B cell (primary cell): ENCODE results near the gene ADPRM. TPM values are rescaled to one million over a fixed set of nuclear protein-coding genes. Genes with fewer than 3 reads are reported as not detected.

Experiments used
- ATAC-seq: fragments of 200-7000 bp; cut with Tn5 transposase; one replicate; pipeline ENCODE4 v1.10.0; 2021; ENCODE audit warnings: low read depth, mild to moderate bottlenecking, moderate number of reproducible peaks, moderate library complexity
- CTCF ChIA-PET: fragments of 350-600 bp; sonication (Branson Sonifier 250); formaldehyde crosslinking; loops from one replicate; lab custom pipeline; 2021; ENCODE audit warnings: antibody characterized with exemption, inconsistent platforms; lab: Charles Lee
- POLR2A ChIA-PET: fragments of 350-600 bp; sonication (Branson Sonifier 250); formaldehyde crosslinking; loops from one replicate; lab custom pipeline; 2021; ENCODE audit warnings: antibody characterized with exemption; lab: Charles Lee
- DNase-seq: peaks from one replicate; pipeline ENCODE4 v3.0.0; 2013
- H2AFZ ChIP-seq: 2 replicates; pipeline ENCODE4 v1.6.1; 2012; ENCODE audit warnings: mild to moderate bottlenecking, low read depth, low read length; ENCODE audit not compliant: insufficient read depth, poor library complexity, severe bottlenecking
- H3K27ac ChIP-seq, 2 donors: 1 replicate in 1 of 2; 2 replicates in 1 of 2; pipeline ENCODE4 v1.5.1; 2012 to 2013; ENCODE audit warnings: low read length in 2 of 2, mild to moderate bottlenecking in 2 of 2, moderate library complexity in 1 of 2
- H3K27me3 ChIP-seq, 4 experiments: fragments of 200-600 bp in 1 of 4; sonication (generic) in 1 of 4; replicated peaks in 1 of 4; 1 replicate in 2 of 4; 2 replicates in 2 of 4; pipeline versions ENCODE4 v1.6.1 to v1.7.0; 2013 to 2016; ENCODE audit warnings: low read length in 3 of 4, mild to moderate bottlenecking in 2 of 4, mixed read lengths in 1 of 4, moderate library complexity in 1 of 4; ENCODE audit not compliant: insufficient read depth in 4 of 4, control insufficient read depth in 3 of 4; ENCODE audit errors: control extremely low read depth in 1 of 4
- H3K36me3 ChIP-seq, 2 experiments: replicated peaks in 1 of 2; 1 replicate in 1 of 2; 2 replicates in 1 of 2; pipeline versions ENCODE4 v1.6.1 to v1.7.1; 2013; ENCODE audit warnings: low read length in 1 of 2; ENCODE audit not compliant: insufficient read depth in 2 of 2, control insufficient read depth in 1 of 2; ENCODE audit errors: control extremely low read depth in 1 of 2, extremely low read depth in 1 of 2
- H3K4me1 ChIP-seq, 2 donors: fragments of 200-600 bp in 1 of 2; sonication (generic) in 1 of 2; 1 replicate in 1 of 2; 2 replicates in 1 of 2; pipeline versions ENCODE4 v1.5.1 to v1.6.1; 2013 to 2017; ENCODE audit warnings: low read length in 2 of 2; ENCODE audit not compliant: control insufficient read depth in 2 of 2, insufficient read depth in 2 of 2
- H3K4me2 ChIP-seq: replicated peaks from 2 replicates; pipeline ENCODE3; 2012; ENCODE audit warnings: mild to moderate bottlenecking, low read depth, low read length; ENCODE audit not compliant: poor library complexity, severe bottlenecking
- H3K4me3 ChIP-seq, 5 experiments: fragments of 200-600 bp in 1 of 5; sonication (generic) in 1 of 5; 1 replicate in 3 of 5; 2 replicates in 2 of 5; pipeline versions ENCODE4 v1.5.1 to v1.7.0; 2011 to 2016; ENCODE audit warnings: low read length in 4 of 5, mild to moderate bottlenecking in 4 of 5, low read depth in 2 of 5, control low read depth in 1 of 5, moderate library complexity in 1 of 5; ENCODE audit not compliant: insufficient read depth in 1 of 5; ENCODE audit errors: control extremely low read depth in 1 of 5, extremely low read depth in 1 of 5
- H3K79me2 ChIP-seq: fragments of 200-600 bp; sonication (generic); one replicate; pipeline ENCODE4 v1.6.0; 2016; ENCODE audit warnings: low read length; ENCODE audit not compliant: control insufficient read depth, insufficient read depth
- H3K9ac ChIP-seq: fragments of 200-600 bp; sonication (generic); 2 replicates; pipeline ENCODE4 v1.6.1; 2017; ENCODE audit warnings: mild to moderate bottlenecking, low read length, moderate library complexity
- H3K9me3 ChIP-seq, 3 donors: one replicate each; pipeline versions ENCODE4 v1.6.1 to v1.7.1; 2013; ENCODE audit warnings: low read length in 2 of 3; ENCODE audit not compliant: control insufficient read depth in 2 of 3, insufficient read depth in 1 of 3; ENCODE audit errors: control extremely low read depth in 1 of 3
- H4K20me1 ChIP-seq: 2 replicates; pipeline ENCODE4 v1.6.0; 2012; ENCODE audit warnings: mild to moderate bottlenecking, low read length; ENCODE audit not compliant: insufficient read depth, control insufficient read depth, poor library complexity, severe bottlenecking
- H3K27ac Mint-ChIP-seq: one replicate; pipeline ENCODE4 v1.8.0; 2021; ENCODE audit warnings: mixed read lengths
- H3K27me3 Mint-ChIP-seq: one replicate; pipeline ENCODE4 v1.8.0; 2021; ENCODE audit warnings: mixed read lengths
- H3K4me1 Mint-ChIP-seq: one replicate; pipeline ENCODE4 v1.8.0; 2021; ENCODE audit warnings: mixed read lengths
- H3K4me3 Mint-ChIP-seq: one replicate; pipeline ENCODE4 v1.8.0; 2021; ENCODE audit warnings: mixed read lengths
- H3K9me3 Mint-ChIP-seq: one replicate; pipeline ENCODE4 v1.8.0; 2022; ENCODE audit warnings: mixed read lengths; ENCODE audit not compliant: insufficient read depth
- CTCF ChIP-seq: fragments of 200-600 bp; IDR thresholded peaks from one replicate; pipeline ENCODE4 v1.8.0; 2022; ENCODE audit warnings: antibody characterized with exemption, mild to moderate bottlenecking
- EZH2 ChIP-seq: IDR thresholded peaks from 2 replicates; pipeline ENCODE4 v1.6.1; 2012; ENCODE audit warnings: borderline replicate concordance, low read depth, mild to moderate bottlenecking, moderate library complexity, low read length; ENCODE audit not compliant: insufficient read depth, poor library complexity, severe bottlenecking
- WGBS: methylation state at CpG from one replicate; pipeline ENCODE4 v1.1.5; 2013; ENCODE audit warnings: missing lambda C conversion rate; ENCODE audit not compliant: insufficient coverage; 5-methylcytosine and 5-hydroxymethylcytosine counted together
- intact Hi-C: fragments of 100-400 bp; cut with micrococcal nuclease; formaldehyde crosslinking; loops from one replicate; pipeline ENCODE4 v1.10.0; 2022
- polyA plus RNA-seq: library from polyadenylated mRNA; depleted of rRNA; stranded (reverse); fragments of >200 nt; gene quantifications from 2 replicates; pipeline ENCODE4 v1.2.3, GENCODE V29; 2012
- total RNA-seq, 2 donors: library from RNA; stranded (reverse); fragments of 120-200 nt in 1 of 2; gene quantifications; 1 replicate in 1 of 2; 2 replicates in 1 of 2; pipeline versions ENCODE4 v1.2.3 to v1.2.4, GENCODE V29; 2013 to 2022

Gene ADPRM
- total and polyA plus RNA-seq, 2 donors (not counting 1 experiment from before 2014, with no cell fraction given): 24.3 to 29.1 TPM

GRCh38 chr17:10757647-10758046 is 60.3 kb downstream of the ADPRM start:
- Histone ChIP-seq H3K27me3 (no peaks in the 10 kb centered on the region), H3K36me3 (no peaks in the 10 kb centered on the region), H4K20me1 (no peaks in the 10 kb centered on the region), H3K9me3 (no peaks in the 10 kb centered on the region), H3K9ac (no peak overlapping the region), H3K27ac (no peak overlapping the region), H3K4me3 (no peak overlapping the region), H3K4me2 (no peak overlapping the region), H3K79me2 (no peaks in the 10 kb centered on the region), H3K4me1 (no peaks in the 10 kb centered on the region), H2AFZ (no peak overlapping the region)
- CTCF ChIA-PET: no interaction called here
- intact Hi-C loops: no loop called here
- no peaks in the 10 kb centered on the region for H3K4me1 Mint-ChIP-seq
- 83% methylated on average over 1 of the region's 2 CpGs for WGBS
- POLR2A ChIA-PET: no interaction called here
- ATAC-seq (no peak), DNase-seq (no peak)
- H3K4me3 Mint-ChIP-seq: no peak overlapping the region
- no peaks in the 10 kb centered on the region for H3K27me3 Mint-ChIP-seq
- TF ChIP-seq CTCF (no peak), EZH2 (no peak)
- no peaks in the 10 kb centered on the region for H3K9me3 Mint-ChIP-seq
- no peak overlapping the region for H3K27ac Mint-ChIP-seq

GRCh38 chr17:10758062-10758461 is 60.7 kb downstream of the ADPRM start:
- CTCF ChIA-PET: interaction anchor here (0.6 kb wide), 1 partner anchor 86 kb away, joined by 3 read pairs; no protein-coding TSS in a partner anchor
- WGBS: 87% methylated on average over 3 of the region's 6 CpGs

More at GRCh38 chr17:10758062-10758461, 60.7 kb downstream of the ADPRM start:
- H3K9me3 ChIP-seq: no peaks in the 10 kb centered on the region
- no peak overlapping the region for H3K9ac ChIP-seq
- no peak overlapping the region for H2AFZ ChIP-seq
- no peaks in the 10 kb centered on the region for H3K79me2 ChIP-seq
- no peak for DNase-seq
- no peak overlapping the region for H3K4me2 ChIP-seq
- no peak overlapping the region for H3K4me3 ChIP-seq
- Mint-ChIP-seq H3K4me3 (no peak overlapping the region), H3K9me3 (no peaks in the 10 kb centered on the region), H3K4me1 (no peaks in the 10 kb centered on the region), H3K27me3 (no peaks in the 10 kb centered on the region), H3K27ac (no peak overlapping the region)
- no peaks in the 10 kb centered on the region for H4K20me1 ChIP-seq
- H3K27ac ChIP-seq: no peak overlapping the region
- no peaks in the 10 kb centered on the region for H3K27me3 ChIP-seq
- no peak for ATAC-seq
- no peaks in the 10 kb centered on the region for H3K36me3 ChIP-seq
- intact Hi-C loops: no loop called here
- POLR2A ChIA-PET: no interaction called here
- H3K4me1 ChIP-seq: no peaks in the 10 kb centered on the region
- TF ChIP-seq EZH2 (no peak), CTCF (no peak)

Other genes with a start within 250 kb of the ADPRM start
- gene MYH4, start 228.0 kb upstream of the ADPRM start, total RNA-seq: not detected in 2 replicates
- gene MYH4, start 228.0 kb upstream of the ADPRM start, polyA plus RNA-seq: not detected in 2 replicates
- not detected in 2 replicates for gene MYH1, start 179.1 kb upstream of the ADPRM start, total RNA-seq
- not detected in 2 replicates for gene MYH1, start 179.1 kb upstream of the ADPRM start, polyA plus RNA-seq
- gene MYH2, start 147.9 kb upstream of the ADPRM start, total RNA-seq: not detected in 2 replicates
- gene MYH2, start 147.9 kb upstream of the ADPRM start, polyA plus RNA-seq: not detected in 2 replicates
- 10.9 and 13.5 TPM in 2 replicates for gene MYH3, start 40.3 kb upstream of the ADPRM start, total RNA-seq
- gene MYH3, start 40.3 kb upstream of the ADPRM start, polyA plus RNA-seq: 8.3 and 9.4 TPM in 2 replicates
- 28.6 and 33.1 TPM in 2 replicates for gene SCO1, start 61 bp upstream of the ADPRM start, total RNA-seq
- 5.9 and 8.4 TPM in 2 replicates for gene SCO1, start 61 bp upstream of the ADPRM start, polyA plus RNA-seq
- gene TMEM220, start 32.4 kb downstream of the ADPRM start, total RNA-seq: 4.9 and 7.4 TPM in 2 replicates
- gene TMEM220, start 32.4 kb downstream of the ADPRM start, polyA plus RNA-seq: 2.5 and 2.9 TPM in 2 replicates
- not detected in 2 replicates for gene TMEM238L, start 106.5 kb downstream of the ADPRM start, total RNA-seq
- gene TMEM238L, start 106.5 kb downstream of the ADPRM start, polyA plus RNA-seq: not detected in 2 replicates
- gene PIRT, start 140.5 kb downstream of the ADPRM start, total RNA-seq: not detected in 2 replicates
- not detected in 2 replicates for gene PIRT, start 140.5 kb downstream of the ADPRM start, polyA plus RNA-seq